GM19193 (cell line): ENCODE results near the gene ZBTB26.

Experiments
- POLR2A ChIP-seq: IDR thresholded peaks from 4 replicates; pipeline ENCODE4 v1.6.1; 2011; ENCODE audit not compliant: insufficient read depth, insufficient read length; ENCODE audit errors: extremely low read depth

Gene ZBTB26

GRCh38 chr9:122900791-122901190 lies 30.5 kb downstream of the ZBTB26 start:
- no peak for TF ChIP-seq POLR2A

- no peak for TF ChIP-seq POLR2A
These were observed 33.3 kb downstream of the ZBTB26 start for GRCh38 chr9:122897969-122898368.

- no peak for TF ChIP-seq POLR2A
These were observed 42.8 kb downstream of the ZBTB26 start for GRCh38 chr9:122888480-122888879.

GRCh38 chr9:122883125-122883524 lies 48.2 kb downstream of the ZBTB26 start:
- no peak for TF ChIP-seq POLR2A

- no peak for TF ChIP-seq POLR2A
These were observed 51.9 kb downstream of the ZBTB26 start for GRCh38 chr9:122879443-122879842.

GRCh38 chr9:122875523-122875922 lies 55.8 kb downstream of the ZBTB26 start:
- no peak for TF ChIP-seq POLR2A

GRCh38 chr9:122866079-122866478 lies 65.2 kb downstream of the ZBTB26 start:
- no peak for TF ChIP-seq POLR2A
